H1 (cell line): ENCODE data around the gene CHST11. TPM values are rescaled to one million over a fixed set of nuclear protein-coding genes. Genes with fewer than 3 reads are reported as not detected.

Experiments used
- CHD2 ChIP-seq: IDR thresholded peaks from 2 replicates; pipeline ENCODE4 v1.6.1; 2012; ENCODE audit warnings: low read length, improper control_type of control experiment
- EGR1 ChIP-seq: IDR thresholded peaks from 2 replicates; pipeline ENCODE4 v1.6.1; 2011; ENCODE audit warnings: low read depth, low read length, borderline replicate concordance
- EZH2 ChIP-seq: fragments of 200-600 bp; sonication (generic); IDR thresholded peaks from 2 replicates; pipeline ENCODE4 v1.7.1; 2012; ENCODE audit warnings: low read depth, mild to moderate bottlenecking, moderate library complexity, low read length, inconsistent platforms; ENCODE audit not compliant: severe bottlenecking
- HDAC6 ChIP-seq: IDR thresholded peaks from one replicate; pipeline ENCODE4 v1.7.1; 2012; ENCODE audit warnings: low read depth, mild to moderate bottlenecking, inconsistent platforms, low read length, moderate library complexity
- JUN ChIP-seq: IDR thresholded peaks from 2 replicates; pipeline ENCODE4 v1.6.1; 2011; ENCODE audit warnings: low read depth, mild to moderate bottlenecking, improper control_type of control experiment, low read length
- KDM4A ChIP-seq: IDR thresholded peaks from one replicate; pipeline ENCODE4 v1.7.1; 2012; ENCODE audit warnings: low read depth, mild to moderate bottlenecking, moderate library complexity, low read length, inconsistent platforms; ENCODE audit not compliant: severe bottlenecking
- POLR2A ChIP-seq, 2 experiments: IDR thresholded peaks; 1 replicate in 1 of 2; 2 replicates in 1 of 2; pipeline ENCODE4 v1.6.1; 2011; ENCODE audit warnings: low read depth in 2 of 2, low read length in 2 of 2, mild to moderate bottlenecking in 2 of 2; ENCODE audit errors: control extremely low read depth in 1 of 2
- POLR2AphosphoS5 ChIP-seq: IDR thresholded peaks from 2 replicates; pipeline ENCODE4 v1.6.1; 2011; ENCODE audit warnings: low read depth, low read length
- SIN3A ChIP-seq, 2 experiments: IDR thresholded peaks in 1 of 2; conservative IDR thresholded peaks in 1 of 2; 2 replicates each; pipeline ENCODE4 v1.6.1; 2011 to 2012; ENCODE audit warnings: low read length in 2 of 2, improper control_type of control experiment in 1 of 2, low read depth in 1 of 2, mild to moderate bottlenecking in 1 of 2
- TCF12 ChIP-seq: IDR thresholded peaks from 2 replicates; pipeline ENCODE4 v1.6.1; 2011; ENCODE audit warnings: low read depth, mild to moderate bottlenecking, low read length
- ZNF274 ChIP-seq: IDR thresholded peaks from 2 replicates; pipeline ENCODE4 v1.7.0; 2012; ENCODE audit warnings: low read length, borderline replicate concordance; ENCODE audit errors: extremely low read depth
- polyA plus RNA-seq, 7 experiments: library from polyadenylated mRNA; depleted of rRNA in 3 of 7; stranded (reverse) in 5 of 7; unstranded in 2 of 7; fragments of >200 nt in 5 of 7; fragments of 200-250 nt in 2 of 7; gene quantifications; 1 replicate in 5 of 7; 2 replicates in 1 of 7; 4 replicates in 1 of 7; pipeline versions ENCODE4 v1.2.1 to v1.2.3, GENCODE V29; 2011 to 2013; ENCODE audit warnings: missing spikeins in 2 of 7, mixed read lengths in 2 of 7
- total RNA-seq: library from RNA; stranded (reverse); fragmentation: NEBNext Ultra II Directional; extraction: Animal tissue kit (Norgen Biotek cat#: 25700); gene quantifications from 2 replicates; pipeline ENCODE4 v1.2.1, GENCODE V29; 2021
- TF ChIP-seq, protein P1 (sequence below): fragments of 300-600 bp; sonication (generic); IDR thresholded peaks from 2 replicates; pipeline ENCODE4 v1.7.1; 2012; ENCODE audit warnings: low read length, moderate library complexity, mild to moderate bottlenecking, inconsistent platforms; ENCODE audit not compliant: insufficient replicate concordance

Gene CHST11
- total and polyA plus RNA-seq, 2 of the 8 experiments (the other 6 are each of a cell fraction or from before 2014, with no cell fraction given), result 14.4 to 20.8 TPM

DNA sequence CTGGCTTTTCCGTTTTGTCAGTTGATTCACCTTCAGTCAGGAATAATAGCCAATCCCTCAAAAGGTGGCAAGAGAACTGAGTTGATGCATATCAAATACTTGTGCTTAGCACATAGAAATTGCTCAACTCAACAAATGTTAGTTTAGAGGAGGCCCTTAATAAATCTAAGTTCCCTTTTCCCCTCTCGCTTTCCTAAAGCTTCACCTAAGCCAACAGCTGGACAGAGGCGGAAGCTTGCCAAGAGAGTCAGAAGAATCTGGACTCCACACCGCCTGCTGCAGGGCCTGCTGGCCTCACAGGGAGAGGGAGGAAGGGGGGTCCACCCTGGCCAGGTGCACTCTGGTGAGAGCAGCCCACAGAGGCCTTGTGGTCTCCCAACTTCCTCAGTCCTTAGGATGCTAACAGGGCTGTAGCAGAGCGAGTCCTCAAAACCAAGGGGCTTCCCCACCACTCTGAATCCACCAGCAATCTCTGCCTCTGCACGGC is 213.1 kb downstream of the CHST11 start (continued):
- TF ChIP-seq, protein P1, sequence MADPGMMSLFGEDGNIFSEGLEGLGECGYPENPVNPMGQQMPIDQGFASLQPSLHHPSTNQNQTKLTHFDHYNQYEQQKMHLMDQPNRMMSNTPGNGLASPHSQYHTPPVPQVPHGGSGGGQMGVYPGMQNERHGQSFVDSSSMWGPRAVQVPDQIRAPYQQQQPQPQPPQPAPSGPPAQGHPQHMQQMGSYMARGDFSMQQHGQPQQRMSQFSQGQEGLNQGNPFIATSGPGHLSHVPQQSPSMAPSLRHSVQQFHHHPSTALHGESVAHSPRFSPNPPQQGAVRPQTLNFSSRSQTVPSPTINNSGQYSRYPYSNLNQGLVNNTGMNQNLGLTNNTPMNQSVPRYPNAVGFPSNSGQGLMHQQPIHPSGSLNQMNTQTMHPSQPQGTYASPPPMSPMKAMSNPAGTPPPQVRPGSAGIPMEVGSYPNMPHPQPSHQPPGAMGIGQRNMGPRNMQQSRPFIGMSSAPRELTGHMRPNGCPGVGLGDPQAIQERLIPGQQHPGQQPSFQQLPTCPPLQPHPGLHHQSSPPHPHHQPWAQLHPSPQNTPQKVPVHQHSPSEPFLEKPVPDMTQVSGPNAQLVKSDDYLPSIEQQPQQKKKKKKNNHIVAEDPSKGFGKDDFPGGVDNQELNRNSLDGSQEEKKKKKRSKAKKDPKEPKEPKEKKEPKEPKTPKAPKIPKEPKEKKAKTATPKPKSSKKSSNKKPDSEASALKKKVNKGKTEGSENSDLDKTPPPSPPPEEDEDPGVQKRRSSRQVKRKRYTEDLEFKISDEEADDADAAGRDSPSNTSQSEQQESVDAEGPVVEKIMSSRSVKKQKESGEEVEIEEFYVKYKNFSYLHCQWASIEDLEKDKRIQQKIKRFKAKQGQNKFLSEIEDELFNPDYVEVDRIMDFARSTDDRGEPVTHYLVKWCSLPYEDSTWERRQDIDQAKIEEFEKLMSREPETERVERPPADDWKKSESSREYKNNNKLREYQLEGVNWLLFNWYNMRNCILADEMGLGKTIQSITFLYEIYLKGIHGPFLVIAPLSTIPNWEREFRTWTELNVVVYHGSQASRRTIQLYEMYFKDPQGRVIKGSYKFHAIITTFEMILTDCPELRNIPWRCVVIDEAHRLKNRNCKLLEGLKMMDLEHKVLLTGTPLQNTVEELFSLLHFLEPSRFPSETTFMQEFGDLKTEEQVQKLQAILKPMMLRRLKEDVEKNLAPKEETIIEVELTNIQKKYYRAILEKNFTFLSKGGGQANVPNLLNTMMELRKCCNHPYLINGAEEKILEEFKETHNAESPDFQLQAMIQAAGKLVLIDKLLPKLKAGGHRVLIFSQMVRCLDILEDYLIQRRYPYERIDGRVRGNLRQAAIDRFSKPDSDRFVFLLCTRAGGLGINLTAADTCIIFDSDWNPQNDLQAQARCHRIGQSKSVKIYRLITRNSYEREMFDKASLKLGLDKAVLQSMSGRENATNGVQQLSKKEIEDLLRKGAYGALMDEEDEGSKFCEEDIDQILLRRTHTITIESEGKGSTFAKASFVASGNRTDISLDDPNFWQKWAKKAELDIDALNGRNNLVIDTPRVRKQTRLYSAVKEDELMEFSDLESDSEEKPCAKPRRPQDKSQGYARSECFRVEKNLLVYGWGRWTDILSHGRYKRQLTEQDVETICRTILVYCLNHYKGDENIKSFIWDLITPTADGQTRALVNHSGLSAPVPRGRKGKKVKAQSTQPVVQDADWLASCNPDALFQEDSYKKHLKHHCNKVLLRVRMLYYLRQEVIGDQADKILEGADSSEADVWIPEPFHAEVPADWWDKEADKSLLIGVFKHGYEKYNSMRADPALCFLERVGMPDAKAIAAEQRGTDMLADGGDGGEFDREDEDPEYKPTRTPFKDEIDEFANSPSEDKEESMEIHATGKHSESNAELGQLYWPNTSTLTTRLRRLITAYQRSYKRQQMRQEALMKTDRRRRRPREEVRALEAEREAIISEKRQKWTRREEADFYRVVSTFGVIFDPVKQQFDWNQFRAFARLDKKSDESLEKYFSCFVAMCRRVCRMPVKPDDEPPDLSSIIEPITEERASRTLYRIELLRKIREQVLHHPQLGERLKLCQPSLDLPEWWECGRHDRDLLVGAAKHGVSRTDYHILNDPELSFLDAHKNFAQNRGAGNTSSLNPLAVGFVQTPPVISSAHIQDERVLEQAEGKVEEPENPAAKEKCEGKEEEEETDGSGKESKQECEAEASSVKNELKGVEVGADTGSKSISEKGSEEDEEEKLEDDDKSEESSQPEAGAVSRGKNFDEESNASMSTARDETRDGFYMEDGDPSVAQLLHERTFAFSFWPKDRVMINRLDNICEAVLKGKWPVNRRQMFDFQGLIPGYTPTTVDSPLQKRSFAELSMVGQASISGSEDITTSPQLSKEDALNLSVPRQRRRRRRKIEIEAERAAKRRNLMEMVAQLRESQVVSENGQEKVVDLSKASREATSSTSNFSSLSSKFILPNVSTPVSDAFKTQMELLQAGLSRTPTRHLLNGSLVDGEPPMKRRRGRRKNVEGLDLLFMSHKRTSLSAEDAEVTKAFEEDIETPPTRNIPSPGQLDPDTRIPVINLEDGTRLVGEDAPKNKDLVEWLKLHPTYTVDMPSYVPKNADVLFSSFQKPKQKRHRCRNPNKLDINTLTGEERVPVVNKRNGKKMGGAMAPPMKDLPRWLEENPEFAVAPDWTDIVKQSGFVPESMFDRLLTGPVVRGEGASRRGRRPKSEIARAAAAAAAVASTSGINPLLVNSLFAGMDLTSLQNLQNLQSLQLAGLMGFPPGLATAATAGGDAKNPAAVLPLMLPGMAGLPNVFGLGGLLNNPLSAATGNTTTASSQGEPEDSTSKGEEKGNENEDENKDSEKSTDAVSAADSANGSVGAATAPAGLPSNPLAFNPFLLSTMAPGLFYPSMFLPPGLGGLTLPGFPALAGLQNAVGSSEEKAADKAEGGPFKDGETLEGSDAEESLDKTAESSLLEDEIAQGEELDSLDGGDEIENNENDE, result no peak
- TF ChIP-seq POLR2AphosphoS5, result no peak
- TF ChIP-seq EGR1, result no peak
- TF ChIP-seq CHD2, result no peak
- no peak for TF ChIP-seq TCF12
- no peak for TF ChIP-seq SIN3A (conservative IDR thresholded peaks at IDR 0.05 in 1 of 2, IDR thresholded peaks at IDR 0.05 in 1 of 2; ENCODE audit: low read depth in 1 of 2, low read length in 2 of 2)
- TF ChIP-seq JUN, result no peak
- no peak for TF ChIP-seq KDM4A
- TF ChIP-seq ZNF274, result no peak
- no peak for TF ChIP-seq POLR2A (IDR thresholded peaks at IDR 0.05; ENCODE audit: control extremely low read depth in 1 of 2, low read depth in 2 of 2, low read length in 2 of 2)
- TF ChIP-seq HDAC6, result no peak
- TF ChIP-seq EZH2, result no peak
